T follicular helper cell (primary cell): ENCODE data around the gene FGD6.

Experiments used
- DNase-seq: peaks from one replicate; pipeline ENCODE4 v3.0.0-alpha.2; 2020; ENCODE audit warnings: low read depth

FGD6 gene

DNA sequence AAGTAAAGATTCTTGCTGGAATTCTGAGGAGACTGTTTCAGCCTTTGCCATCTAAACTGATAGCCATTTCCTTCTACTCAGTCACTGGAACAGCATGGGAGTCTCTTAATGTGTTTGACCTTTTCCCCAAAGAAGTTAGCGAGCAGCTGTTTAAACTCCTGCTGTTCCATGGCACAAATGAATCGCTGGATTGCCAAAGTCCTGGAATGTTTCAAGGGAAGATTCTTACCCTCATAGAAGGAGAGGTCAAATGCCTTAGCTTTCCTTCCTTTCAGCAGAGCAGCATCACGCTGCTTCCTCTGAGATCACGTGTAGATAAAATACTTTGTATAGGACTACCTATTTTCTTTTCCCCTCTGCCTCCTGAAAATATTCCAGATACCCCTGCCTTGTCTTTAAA is 133.3 kb downstream of the FGD6 start:
- DNase-seq: no peak

DNA sequence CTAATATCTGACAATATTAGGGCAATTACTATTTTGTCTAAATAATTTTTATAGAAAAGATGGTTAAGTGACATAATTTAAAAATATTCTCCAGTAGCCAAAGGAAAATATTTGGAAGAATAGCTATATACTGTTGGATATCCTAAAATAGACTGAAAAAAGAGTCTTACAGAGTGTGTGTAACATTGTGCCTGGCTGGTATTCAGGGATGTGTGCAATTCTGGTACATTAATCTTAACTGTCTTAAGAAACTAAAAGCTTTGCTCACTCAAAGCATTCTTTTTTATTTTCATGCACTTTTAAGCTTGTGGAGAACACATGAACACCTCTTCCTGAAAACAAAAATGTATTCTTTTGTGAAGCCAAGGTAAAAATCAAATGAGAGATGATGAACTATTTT is 133.8 kb downstream of the FGD6 start:
- no peak for DNase-seq

DNA sequence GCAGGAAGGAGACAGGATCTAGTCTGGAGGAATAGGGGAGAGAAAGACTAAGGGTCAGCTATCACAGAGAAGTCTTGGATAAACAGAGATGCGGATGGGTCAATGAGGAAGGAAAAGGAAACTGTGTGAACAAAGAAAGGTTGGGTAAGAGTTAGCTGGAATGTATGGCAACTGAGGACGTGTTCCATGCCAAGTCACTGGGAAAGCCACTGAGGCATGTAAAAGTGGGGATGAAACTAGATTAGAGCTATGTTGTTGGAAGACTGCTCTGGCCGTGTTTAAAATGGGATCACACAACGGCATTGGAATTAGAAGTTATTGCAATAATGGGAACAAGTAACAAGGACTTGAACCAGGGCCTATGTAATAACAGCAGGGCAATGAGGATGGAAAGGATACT is 139.9 kb downstream of the FGD6 start:
- DNase-seq: no peak

DNA sequence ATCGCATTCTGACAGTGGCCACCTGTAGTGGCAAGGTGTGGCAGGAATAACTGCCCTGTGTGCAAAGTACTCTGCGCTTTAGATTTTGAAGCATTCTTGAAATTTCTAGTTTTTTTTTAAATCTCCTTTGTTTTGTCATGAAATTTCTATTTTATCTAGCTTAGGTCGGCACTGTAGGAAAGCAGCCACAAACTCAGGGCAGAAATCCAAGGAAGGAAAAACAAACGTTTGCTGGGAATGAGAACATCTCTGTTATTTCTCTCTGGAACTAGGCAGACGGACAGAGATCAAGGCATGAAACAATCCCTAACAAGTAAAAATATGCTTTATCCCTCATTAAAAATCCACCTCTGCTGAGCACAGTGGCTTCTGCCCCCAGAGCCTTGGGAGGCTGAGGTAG is 142.5 kb downstream of the FGD6 start:
- no peak for DNase-seq

DNA sequence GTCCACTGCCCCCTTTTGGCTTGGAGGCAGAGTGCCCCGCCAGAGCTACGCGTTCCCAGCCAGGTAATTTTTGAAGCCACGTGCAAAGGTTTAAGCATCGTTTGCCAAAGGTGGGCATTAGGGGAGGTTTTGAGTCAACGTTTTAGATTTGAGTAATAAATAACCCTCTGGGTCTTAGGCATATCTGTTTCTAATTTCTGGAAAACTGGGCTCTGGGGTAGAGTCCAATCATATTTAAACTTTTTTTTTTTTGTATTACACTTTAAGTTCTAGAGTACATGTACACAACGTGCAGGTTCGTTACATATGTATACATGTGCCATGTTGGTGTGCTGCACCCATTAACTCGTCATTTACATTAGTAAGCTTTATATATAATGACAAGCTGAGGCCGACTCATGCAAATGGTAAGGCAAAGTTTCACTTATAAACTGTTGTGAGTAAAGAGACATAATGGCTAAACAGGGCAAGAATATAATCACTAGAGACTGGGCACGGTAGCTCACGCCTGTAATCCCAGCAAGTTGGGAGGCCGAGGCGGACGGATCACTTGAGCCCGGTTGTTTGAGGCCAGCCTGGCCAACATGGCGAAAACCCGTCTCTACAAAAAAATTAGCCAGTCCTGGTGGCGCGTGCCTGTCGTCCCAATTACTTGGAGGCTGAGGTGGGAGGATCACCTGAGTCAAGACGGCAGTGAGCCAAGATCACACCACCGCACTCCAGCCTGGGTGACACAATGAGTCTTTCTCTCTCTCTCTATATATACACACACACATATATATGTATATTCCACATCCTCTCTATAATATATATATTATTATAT is 143.4 kb downstream of the FGD6 start:
- no peak for DNase-seq

DNA sequence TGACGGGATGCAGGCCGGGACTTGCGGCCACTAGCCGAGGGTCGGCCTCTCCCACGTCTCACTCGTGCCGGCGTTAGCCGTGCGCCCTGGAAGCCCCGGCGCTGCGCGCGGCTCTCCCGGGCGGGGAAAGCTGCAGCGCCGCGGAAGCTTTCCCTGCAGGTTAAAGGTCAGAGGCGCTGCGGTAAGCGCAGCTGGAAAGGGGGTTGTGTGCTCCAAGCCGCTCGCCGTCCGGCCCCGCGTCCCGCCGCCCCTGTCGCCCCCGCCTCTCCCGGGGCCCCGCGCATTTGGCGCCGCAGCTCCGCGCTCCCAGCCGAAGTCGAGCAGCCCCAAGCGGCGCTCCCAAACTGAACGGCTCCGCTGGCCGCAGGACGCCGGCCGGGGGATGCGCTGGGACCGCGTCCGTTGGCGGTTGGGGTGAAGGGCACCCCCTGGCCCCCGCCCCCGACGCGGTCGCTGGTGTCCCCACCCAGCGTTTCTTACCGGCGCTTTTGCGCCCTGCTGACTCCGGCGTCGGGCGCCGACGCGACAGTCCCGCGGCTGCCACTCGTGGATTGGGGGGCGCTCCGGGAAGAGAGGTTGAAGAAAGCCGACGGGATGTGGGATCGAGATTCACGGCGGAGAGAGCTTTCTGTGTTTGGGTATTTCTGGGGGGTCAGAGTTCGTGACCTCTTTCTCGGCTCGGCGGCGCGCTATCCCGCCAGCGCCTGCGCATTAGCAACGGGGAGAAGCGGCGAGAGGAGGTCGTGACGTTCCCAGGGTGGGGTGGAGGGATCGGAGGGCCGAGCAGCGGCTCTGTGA is 144.2 kb downstream of the FGD6 start, which contains the start of gene NR2C1:
TSS of gene NR2C1 (minus strand) at position 719 of the 798 bp plus-strand sequence. CDS start 6,234 bp downstream, outside the sequence.
- peak; percentile 91 for DNase-seq

DNA sequence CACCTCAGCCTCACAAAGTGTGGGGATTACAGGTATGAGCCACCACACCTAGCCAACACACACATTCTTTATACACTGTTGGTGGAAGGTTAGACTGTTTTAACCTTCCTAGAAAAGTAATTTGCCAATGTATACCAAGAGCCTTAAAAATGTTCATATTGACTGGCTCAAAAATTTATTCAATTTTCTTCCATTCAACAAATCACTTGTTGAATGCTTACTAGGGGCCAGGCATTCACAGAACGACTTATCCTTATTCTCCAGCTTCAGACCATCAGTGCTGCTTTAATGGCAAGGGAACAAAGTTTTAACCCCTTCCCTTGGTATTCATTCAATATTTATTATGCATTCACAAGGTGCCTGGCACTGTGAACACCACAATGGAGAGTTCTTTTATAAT is 146.9 kb downstream of the FGD6 start:
- DNase-seq: no peak

DNA sequence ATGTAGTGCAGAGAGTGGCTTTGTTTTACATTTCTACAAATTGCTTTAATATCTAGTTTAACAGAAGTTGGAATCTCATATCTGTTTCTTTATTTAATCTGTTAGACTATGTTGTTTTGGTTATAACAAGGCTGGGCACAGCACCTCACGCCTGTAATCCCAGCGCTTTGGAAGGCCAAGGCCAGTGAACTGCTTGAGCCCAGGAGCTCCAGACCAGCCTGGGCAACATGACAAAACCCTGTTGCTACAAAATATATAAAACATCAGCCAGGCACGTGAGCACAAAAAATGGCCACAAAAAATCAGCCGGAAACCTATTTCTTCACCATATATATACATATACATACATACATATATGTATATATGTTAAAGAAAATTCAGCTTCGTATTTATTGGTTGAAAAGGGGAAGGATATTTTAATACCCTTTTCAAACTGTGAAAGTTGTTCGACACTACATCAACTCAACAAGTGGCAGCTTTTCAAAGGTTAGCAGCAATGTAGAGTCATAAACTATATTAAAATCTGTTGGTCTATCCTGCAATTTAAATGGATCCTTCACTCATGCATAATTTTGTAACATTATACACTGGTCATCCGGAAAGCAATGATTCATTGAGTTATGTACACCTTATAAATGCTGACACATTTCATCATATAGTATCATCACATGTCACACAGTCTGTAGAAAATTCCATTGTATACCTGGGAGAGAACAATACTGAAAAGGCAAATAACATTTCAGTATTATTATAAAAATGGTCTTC is 151.0 kb downstream of the FGD6 start:
- no peak for DNase-seq

DNA sequence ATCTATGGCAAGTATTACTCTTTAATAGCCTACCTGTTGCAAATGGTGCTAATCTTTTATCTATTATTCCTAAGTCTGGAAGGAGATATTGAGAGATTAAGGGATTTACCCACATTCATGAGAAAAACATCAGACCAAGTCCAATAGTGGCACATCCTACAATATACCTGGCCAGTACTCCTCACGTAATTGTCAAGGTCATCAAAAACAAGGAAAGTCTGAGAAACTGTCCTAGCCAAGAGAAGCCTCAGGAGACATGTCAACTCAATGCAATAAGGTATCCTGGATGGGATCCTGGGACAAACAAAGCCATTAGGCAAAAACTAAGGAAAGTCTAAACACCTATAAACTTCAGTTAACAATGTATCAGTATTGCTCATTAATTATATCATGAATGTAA is 156.3 kb downstream of the FGD6 start:
- no peak for DNase-seq

DNA sequence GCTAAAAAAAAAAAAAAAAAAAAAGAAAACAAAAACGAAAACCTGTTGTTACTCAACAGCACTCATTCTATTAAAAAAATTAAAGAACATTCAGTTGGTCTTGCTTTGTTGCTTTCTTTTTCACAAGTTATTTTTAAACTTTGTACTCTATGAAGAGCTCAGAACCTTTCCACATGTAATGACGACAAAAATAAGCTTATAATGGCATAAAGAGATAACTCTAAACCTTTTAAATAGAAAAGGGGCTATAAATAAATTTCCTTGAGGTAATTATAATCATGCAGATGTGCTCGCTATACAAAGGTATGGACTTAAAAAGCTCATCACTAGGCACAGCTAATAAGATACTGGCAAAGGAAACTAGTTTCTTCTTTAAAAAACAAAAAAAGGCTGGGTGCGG is 157.3 kb downstream of the FGD6 start:
- no peak for DNase-seq

DNA sequence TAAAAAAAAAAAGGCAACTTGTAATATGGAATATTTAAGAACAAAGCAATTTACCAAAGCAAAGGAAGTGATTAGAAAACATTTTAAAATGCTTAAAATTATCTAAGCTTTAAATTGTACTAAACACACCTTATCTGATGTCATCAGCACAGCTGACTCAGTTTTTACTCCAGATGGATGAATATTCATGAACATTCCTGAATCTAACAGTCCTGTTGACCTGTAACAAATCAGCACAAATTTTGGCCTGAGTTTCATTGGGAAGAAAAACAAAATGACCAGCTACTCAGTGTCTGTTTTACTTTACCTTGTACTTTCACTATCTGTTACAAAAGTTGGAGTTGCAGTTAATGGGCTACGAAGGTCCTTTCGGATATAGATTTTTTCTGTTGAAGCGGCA is 159.8 kb downstream of the FGD6 start:
- no peak for DNase-seq

DNA sequence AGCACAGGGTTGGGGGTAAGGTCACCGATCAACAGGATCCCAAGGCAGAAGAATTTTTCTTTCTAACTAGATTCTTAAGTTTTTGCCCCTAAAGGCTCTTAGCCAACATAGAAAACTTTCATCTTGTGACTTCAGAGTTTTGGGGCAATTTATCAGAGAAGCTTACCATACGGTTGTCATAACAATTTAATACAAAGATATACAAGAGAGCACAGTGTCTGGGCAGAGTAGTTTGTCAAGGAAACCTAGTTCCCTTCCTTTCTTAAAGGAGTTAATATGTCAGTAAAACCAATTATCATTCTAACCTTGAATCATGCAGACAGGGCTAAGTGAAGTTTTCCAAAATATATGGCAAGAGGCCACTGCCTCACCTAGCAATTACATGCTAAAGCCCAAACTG is 162.2 kb downstream of the FGD6 start:
- no peak for DNase-seq

DNA sequence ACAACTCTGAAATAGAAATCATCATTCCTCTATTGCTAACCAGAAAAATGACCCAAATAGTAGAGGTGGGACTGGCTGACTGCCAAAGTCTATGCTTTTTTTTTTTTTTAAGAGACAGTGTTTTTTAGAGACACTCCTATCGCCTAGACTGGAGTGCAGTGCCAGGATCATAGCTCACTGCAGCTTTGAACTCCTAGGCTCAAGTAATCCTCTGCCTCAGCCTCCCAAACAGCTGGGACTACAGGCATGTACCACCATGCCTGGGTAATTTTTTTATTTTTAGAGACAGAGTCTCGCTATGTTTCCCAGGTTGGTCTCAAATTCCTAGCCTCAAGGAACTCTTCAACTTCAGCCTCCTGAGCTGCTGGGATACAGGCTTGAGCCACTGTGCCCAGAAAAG is 163.1 kb downstream of the FGD6 start:
- DNase-seq: no peak

DNA sequence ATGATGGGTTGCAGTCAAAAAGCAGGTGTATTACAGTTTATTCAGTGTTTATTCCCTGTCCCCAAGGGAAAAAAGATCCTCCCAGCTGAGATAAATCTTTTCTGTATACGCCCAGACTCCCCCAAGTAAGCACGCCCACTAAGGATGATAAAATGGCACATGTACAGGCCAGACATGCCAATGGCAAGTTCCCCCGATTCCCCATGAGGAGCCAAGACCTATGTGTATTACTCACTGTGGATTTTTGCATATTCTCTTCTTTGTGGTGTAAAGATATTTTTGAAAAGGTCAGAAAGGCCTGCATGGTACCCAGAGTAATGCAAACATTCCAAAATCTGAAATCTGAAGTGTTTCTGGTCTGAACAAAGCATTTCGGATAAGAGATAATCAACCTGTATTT is 166.0 kb downstream of the FGD6 start:
- DNase-seq: no peak

DNA sequence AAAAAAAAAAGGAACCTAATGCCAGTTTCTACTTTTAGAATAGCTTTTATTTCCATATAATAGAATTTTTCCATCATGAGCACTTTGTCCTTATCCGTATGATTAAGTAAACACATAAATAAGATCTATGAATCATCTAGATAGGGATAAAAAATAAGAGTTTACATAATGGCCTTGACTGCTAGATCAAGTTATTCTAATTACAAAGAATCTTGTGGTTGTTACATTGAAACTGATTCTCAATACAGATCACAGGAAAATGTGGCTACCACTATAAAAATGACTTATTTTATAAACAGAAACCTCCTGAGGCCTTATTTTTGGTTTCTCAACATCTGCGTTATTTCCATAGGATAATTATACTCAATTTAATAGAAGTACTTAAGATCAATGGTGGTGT is 179.4 kb downstream of the FGD6 start:
- DNase-seq: no peak

DNA sequence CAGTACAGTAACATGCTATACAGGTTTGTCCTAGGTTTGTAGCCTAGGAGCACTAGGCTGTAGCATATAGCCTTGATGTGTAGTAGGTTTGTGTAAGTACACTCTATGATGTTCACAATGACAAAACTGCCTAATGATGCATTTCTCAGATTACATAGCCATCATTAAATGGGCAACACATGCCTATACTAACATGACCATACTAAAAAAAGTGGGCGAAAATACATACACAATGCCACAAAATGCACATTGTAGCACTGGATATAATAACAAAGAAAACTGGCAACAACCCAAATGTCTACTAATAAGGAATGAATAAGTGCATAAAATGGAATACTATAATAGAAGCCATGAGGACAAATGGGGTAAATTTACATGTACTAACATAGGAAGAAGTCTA is 182.5 kb downstream of the FGD6 start:
- no peak for DNase-seq
